Mucosa of stomach (tissue), 1 donor: ENCODE results near the gene CPNE2.
"Not testable (repeated sequence)": the region's sequence is repeated elsewhere in the genome, so short reads cannot be mapped to it uniquely, and the experiment has no call there.

Experiments used
- H3K27me3 ChIP-seq: one replicate; pipeline ENCODE4 v1.7.0; 2013; ENCODE audit warnings: mild to moderate bottlenecking, low read length; ENCODE audit not compliant: control insufficient read depth, insufficient read depth
- H3K36me3 ChIP-seq: one replicate; pipeline ENCODE4 v1.7.0; 2013; ENCODE audit warnings: low read length; ENCODE audit not compliant: control insufficient read depth, insufficient read depth
- H3K4me1 ChIP-seq: one replicate; pipeline ENCODE4 v1.7.0; 2013; ENCODE audit warnings: mild to moderate bottlenecking, low read length; ENCODE audit not compliant: control insufficient read depth, insufficient read depth
- H3K4me3 ChIP-seq: one replicate; pipeline ENCODE4 v1.7.0; 2013; ENCODE audit warnings: low read length
- H3K9ac ChIP-seq: one replicate; pipeline ENCODE4 v1.7.0; 2013; ENCODE audit warnings: mild to moderate bottlenecking, low read length, moderate library complexity
- H3K9me3 ChIP-seq: one replicate; pipeline ENCODE4 v1.7.0; 2013; ENCODE audit warnings: mild to moderate bottlenecking, low read length, moderate library complexity; ENCODE audit not compliant: control insufficient read depth
- donor health status: Pancreatic carcinoma.

Gene CPNE2

DNA sequence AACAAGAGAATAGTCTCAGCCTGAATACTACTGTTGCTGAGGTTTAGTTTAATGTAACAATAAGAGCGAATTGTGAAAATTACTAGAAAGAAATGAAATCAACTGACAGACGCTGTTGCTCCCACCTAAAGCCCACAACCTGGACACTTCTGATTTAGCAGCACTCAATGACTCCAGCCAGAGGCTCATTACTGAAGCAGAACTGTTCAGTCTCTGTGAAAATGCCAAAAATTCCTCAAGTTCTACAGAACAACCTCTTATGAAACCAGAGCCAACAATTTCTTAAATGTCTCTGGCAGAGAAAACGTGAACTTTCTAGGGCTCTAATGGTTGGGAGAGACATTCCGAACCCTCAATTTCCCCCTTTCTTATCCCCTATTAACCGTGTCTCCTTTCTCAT lies 83.5 kb downstream of the CPNE2 start:
- no peak overlapping the region for H3K4me3 ChIP-seq
- H3K9me3 ChIP-seq, result no peaks in the 10 kb centered on the region
- H3K27me3 ChIP-seq, result no peaks in the 10 kb centered on the region
- H3K36me3 ChIP-seq, result no peaks in the 10 kb centered on the region
- H3K4me1 ChIP-seq, result peaks cover 9% of the 10 kb centered on the region
- no peak overlapping the region for H3K9ac ChIP-seq

- no peaks in the 10 kb centered on the region for H3K9me3 ChIP-seq
- peaks cover 9% of the 10 kb centered on the region for H3K4me1 ChIP-seq
- no peak overlapping the region for H3K4me3 ChIP-seq
- H3K9ac ChIP-seq, result no peak overlapping the region
- no peaks in the 10 kb centered on the region for H3K27me3 ChIP-seq
- H3K36me3 ChIP-seq, result no peaks in the 10 kb centered on the region
Measured at GRCh38 chr16:57178196-57178595, 85.8 kb downstream of the CPNE2 start.

- Histone ChIP-seq H3K27me3 (no peaks in the 10 kb centered on the region), H3K4me1 (peaks cover 9% of the 10 kb centered on the region), H3K9me3 (no peaks in the 10 kb centered on the region), H3K9ac (no peak overlapping the region), H3K4me3 (no peak overlapping the region), H3K36me3 (no peaks in the 10 kb centered on the region)
Measured at GRCh38 chr16:57178793-57179212, 86.4 kb downstream of the CPNE2 start.

DNA sequence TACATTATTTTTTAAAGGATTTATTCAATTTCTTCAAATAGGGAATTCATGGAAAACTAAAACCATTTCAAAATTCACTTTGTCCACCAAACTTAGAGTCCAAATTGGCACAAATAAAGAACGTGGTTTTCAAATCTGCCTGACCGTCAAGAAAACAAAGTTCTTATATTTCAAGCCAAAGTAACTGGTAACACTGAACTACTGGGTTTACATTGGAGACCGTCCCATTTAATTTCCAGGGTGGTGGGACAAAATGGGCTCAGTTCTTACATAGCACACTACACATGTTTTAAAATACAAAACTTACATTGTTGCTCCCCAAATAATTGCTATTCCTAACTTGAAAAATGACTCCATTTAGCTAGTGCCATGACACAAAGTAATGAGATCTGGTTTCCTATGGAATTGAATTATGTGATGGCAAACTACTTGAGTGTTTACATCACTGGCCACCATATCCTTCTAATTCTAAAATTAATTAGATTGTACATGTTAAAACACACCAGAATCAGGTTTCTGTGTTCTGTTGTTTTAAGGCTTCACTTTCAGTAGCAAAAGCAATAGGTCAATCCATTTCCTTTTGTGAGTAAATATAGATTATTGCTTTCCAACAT lies 86.9 kb downstream of the CPNE2 start:
- H3K4me3 ChIP-seq, result no peak overlapping the region
- H3K36me3 ChIP-seq, result no peaks in the 10 kb centered on the region
- H3K4me1 ChIP-seq, result peaks cover 9% of the 10 kb centered on the region
- H3K27me3 ChIP-seq, result no peaks in the 10 kb centered on the region
- no peak overlapping the region for H3K9ac ChIP-seq
- no peaks in the 10 kb centered on the region for H3K9me3 ChIP-seq

- Histone ChIP-seq H3K4me1 (peaks cover 4% of the 10 kb centered on the region), H3K4me3 (no peak overlapping the region), H3K27me3 (no peaks in the 10 kb centered on the region), H3K9me3 (no peaks in the 10 kb centered on the region), H3K9ac (no peak overlapping the region), H3K36me3 (no peaks in the 10 kb centered on the region)
Measured at GRCh38 chr16:57184113-57184512, 91.7 kb downstream of the CPNE2 start.

DNA sequence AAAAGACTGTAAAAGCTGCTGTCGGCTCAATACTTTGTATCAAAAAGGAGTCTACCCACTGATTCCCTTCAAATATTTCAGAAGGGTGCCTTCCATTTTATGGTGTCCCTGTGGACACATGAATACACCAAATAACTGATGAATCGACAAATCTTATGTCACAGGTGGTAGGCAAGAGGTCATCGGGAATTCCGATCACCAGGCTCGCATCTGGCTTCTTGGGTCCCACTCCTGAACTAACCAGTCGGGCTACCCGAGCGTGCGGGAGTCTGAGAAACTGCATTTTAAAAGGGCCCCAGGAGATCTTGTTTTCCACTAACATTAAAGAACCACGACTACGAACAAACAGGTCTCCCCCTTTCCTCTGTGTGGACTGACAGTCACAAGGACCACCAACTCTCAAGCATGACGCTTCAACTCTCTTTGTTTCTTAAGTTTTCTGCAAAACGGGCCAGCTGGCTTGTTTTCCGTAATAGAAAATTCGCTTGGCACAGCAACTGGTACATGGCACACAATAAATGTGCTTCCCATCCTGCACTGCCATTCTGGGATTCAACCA lies 92.6 kb downstream of the CPNE2 start:
- H3K9me3 ChIP-seq, result no peaks in the 10 kb centered on the region
- no peaks in the 10 kb centered on the region for H3K36me3 ChIP-seq
- peak overlapping the region; percentile 88 for H3K9ac ChIP-seq
- H3K4me3 ChIP-seq, result peak overlapping the region; percentile 54
- no peaks in the 10 kb centered on the region for H3K27me3 ChIP-seq
- no peaks in the 10 kb centered on the region for H3K4me1 ChIP-seq

- Histone ChIP-seq H3K36me3 (no peaks in the 10 kb centered on the region), H3K4me3 (peak overlapping the region; percentile 54), H3K9ac (peak overlapping the region; percentile 88), H3K9me3 (no peaks in the 10 kb centered on the region), H3K4me1 (no peaks in the 10 kb centered on the region), H3K27me3 (no peaks in the 10 kb centered on the region)
Measured at GRCh38 chr16:57185446-57185944, 93.1 kb downstream of the CPNE2 start.

DNA sequence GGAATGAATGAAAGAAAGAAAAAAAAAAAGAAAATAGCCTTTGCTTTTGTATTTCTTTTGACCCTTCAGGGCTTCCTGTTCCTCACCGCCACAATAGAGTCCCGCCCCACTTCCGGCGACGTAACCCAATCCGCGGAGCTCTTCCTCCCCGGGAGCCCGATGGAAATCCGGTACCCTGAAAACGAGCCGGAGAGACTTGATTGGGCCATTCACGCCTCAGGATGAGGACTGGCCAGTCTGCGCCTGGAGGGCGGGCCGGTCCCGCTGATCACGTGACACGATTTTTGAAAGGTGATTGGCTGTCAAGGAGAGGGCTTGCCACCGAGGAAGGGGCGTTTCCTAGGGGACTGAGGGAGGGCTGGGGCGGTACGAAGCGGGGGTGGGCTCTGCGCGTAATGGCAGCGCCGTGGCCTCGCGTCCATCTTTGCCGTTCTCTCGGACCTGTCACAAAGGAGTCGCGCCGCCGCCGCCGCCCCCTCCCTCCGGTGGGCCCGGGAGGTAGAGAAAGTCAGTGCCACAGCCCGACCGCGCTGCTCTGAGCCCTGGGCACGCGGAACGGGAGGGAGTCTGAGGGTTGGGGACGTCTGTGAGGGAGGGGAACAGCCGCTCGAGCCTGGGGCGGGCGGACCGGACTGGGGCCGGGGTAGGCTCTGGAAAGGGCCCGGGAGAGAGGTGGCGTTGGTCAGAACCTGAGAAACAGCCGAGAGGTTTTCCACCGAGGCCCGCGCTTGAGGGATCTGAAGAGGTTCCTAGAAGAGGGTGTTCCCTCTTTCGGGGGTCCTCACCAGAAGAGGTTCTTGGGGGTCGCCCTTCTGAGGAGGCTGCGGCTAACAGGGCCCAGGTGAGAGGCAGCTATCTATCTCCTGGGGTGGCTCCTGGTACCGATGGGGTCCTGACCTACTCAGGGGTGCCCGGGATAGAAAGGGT lies 93.8 kb downstream of the CPNE2 start, which contains the start of the genes PSME3IP1 and RSPRY1:
Gene PSME3IP1 (minus strand): TSS at position 95 of the 927 bp plus-strand sequence. CDS start 12,185 bp downstream, outside the sequence.
Gene RSPRY1 (plus strand): TSS at position 385 of the 927 bp plus-strand sequence. CDS start 18,330 bp downstream, outside the sequence.
- H3K4me3 ChIP-seq, result peak within 1 kb of the TSS; percentile 54
- H3K4me1 ChIP-seq, result no peaks in the 10 kb centered on the region
- peak within 1 kb of the TSS; percentile 88 for H3K9ac ChIP-seq
- no peaks in the 10 kb centered on the region for H3K9me3 ChIP-seq
- H3K27me3 ChIP-seq, result no peaks in the 10 kb centered on the region
- H3K36me3 ChIP-seq, result no peaks in the 10 kb centered on the region

DNA sequence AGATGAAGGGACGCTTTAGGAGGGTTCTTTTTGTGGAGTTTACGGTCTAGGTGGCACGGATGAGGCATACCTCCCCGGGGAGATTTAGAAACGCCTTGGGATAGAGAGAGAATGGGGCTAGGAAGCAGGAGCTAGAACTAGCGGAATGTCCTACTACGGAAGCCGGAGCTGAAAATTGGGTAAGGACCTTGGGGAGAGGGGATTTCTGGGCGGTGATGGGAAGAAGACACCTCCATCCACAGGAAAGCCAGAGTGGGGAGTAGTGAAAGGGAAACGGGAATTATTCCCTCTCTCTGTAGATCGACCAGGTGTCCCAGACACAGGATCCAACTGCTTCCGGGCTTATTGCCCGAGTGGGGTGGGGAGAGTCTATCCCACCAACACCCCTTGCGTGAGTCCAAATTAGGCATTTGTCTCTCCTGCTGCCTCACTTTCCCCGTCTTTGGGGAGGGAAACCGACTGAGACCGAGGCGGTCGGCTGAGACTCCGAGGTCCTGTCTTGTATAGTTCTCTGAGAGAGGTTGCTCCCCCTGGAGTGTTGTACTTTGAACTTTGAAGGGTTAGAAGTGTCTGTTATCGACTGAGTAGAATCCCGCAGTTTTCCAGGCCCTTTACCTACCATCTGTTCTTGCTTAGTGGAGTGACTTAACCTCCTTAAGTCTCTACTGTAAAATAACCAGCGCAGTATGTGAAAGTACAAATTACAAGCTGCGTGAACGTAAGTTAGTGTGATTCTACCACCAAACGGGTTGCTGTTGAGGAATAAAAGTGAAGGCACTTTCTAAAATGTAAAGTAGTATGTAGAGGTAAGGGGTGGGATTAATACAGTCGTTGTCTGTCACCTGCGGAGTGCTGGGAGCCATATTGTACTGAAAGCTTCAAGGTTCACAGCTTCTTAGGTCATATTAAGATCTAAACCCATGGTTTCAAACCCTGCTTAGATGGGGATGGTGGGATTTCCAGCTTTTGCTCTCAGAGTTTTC lies 94.8 kb downstream of the CPNE2 start:
- H3K36me3 ChIP-seq, result no peaks in the 10 kb centered on the region
- H3K4me3 ChIP-seq, result peak overlapping the region; percentile 44
- no peaks in the 10 kb centered on the region for H3K27me3 ChIP-seq
- no peaks in the 10 kb centered on the region for H3K4me1 ChIP-seq
- peak overlapping the region; percentile 85 for H3K9ac ChIP-seq
- no peaks in the 10 kb centered on the region for H3K9me3 ChIP-seq

GRCh38 chr16:57187902-57188710 lies 95.7 kb downstream of the CPNE2 start:
- not testable (repeated sequence) for H3K4me1 ChIP-seq

DNA sequence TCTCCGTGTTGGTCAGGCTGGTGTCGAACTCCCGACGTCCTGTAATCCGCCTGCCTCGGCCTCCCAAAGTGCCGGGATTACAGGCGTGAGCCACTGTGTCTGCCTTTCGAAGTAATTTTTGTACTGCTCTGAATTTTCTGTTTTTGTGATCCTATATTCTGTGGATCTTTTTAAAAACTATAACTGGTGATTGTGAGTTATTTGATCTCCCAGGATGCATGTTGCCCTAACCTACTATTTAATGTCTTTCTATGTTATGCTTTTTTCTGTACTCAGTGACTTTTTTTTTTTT lies 96.3 kb downstream of the CPNE2 start:
- no peak overlapping the region for H3K9ac ChIP-seq
- no peaks in the 10 kb centered on the region for H3K36me3 ChIP-seq
- H3K4me3 ChIP-seq, result no peak overlapping the region
- H3K4me1 ChIP-seq, result peaks cover 4% of the 10 kb centered on the region
- H3K9me3 ChIP-seq, result no peaks in the 10 kb centered on the region
- H3K27me3 ChIP-seq, result no peaks in the 10 kb centered on the region

More at GRCh38 chr16:57187902-57188710, 95.7 kb downstream of the CPNE2 start:
- Histone ChIP-seq H3K9ac (peak overlapping the region; percentile 85), H3K4me3 (peak overlapping the region; percentile 44)
- H3K36me3 ChIP-seq, H3K27me3 ChIP-seq, H3K9me3 ChIP-seq: not testable (repeated sequence)
